Spleen (tissue), 11 donors: ENCODE results near the gene FOXL3. TPM values are rescaled to one million over a fixed set of nuclear protein-coding genes. Genes with fewer than 3 reads are reported as not detected.
A peak's percentile ranks its signal among the peaks of the same experiment; 100 is the strongest.

ENCODE experiments used
- DNase-seq: peaks from one replicate; pipeline ENCODE4 v3.0.0-alpha.2; 2020
- H3K27ac ChIP-seq, 8 donors: fragments of 200-600 bp; sonication (generic) in 7 of 8; 1 replicate in 4 of 8; 2 replicates in 4 of 8; pipeline versions ENCODE4 v1.5.0 to v1.8.0; 2016 to 2021; ENCODE audit warnings: inconsistent platforms in 4 of 8, mild to moderate bottlenecking in 4 of 8, moderate library complexity in 1 of 8
- H3K27me3 ChIP-seq, 7 donors: fragments of 200-600 bp; sonication (generic) in 6 of 7; replicated peaks in 1 of 7; 1 replicate in 4 of 7; 2 replicates in 3 of 7; pipeline versions ENCODE4 v1.5.0 to v1.8.0; 2016 to 2021; ENCODE audit warnings: inconsistent platforms in 3 of 7, mild to moderate bottlenecking in 1 of 7
- H3K36me3 ChIP-seq, 6 donors: fragments of 200-600 bp; sonication (generic) in 5 of 6; 1 replicate in 4 of 6; 2 replicates in 2 of 6; pipeline versions ENCODE4 v1.5.0 to v1.8.0; 2016 to 2021; ENCODE audit warnings: inconsistent platforms in 2 of 6
- H3K4me1 ChIP-seq, 6 donors: fragments of 200-600 bp; sonication (generic) in 5 of 6; 1 replicate in 3 of 6; 2 replicates in 3 of 6; pipeline versions ENCODE4 v1.5.0 to v1.8.0; 2016 to 2021; ENCODE audit warnings: inconsistent platforms in 3 of 6
- H3K4me3 ChIP-seq, 8 donors: fragments of 200-600 bp; sonication (generic) in 7 of 8; 1 replicate in 4 of 8; 2 replicates in 4 of 8; pipeline versions ENCODE4 v1.5.0 to v1.8.0; 2016 to 2021; ENCODE audit warnings: inconsistent platforms in 4 of 8, mild to moderate bottlenecking in 4 of 8, moderate library complexity in 2 of 8
- H3K9me3 ChIP-seq, 8 donors: fragments of 200-600 bp; sonication (generic) in 7 of 8; 1 replicate in 4 of 8; 2 replicates in 4 of 8; pipeline versions ENCODE4 v1.5.0 to v1.8.0; 2016 to 2021; ENCODE audit warnings: inconsistent platforms in 4 of 8
- POLR2A ChIP-seq, 3 donors: fragments of 450-650 bp; IDR thresholded peaks; one replicate each; pipeline ENCODE4 v1.5.1; 2017; ENCODE audit warnings: antibody characterized with exemption in 3 of 3, mild to moderate bottlenecking in 1 of 3
- POLR2AphosphoS5 ChIP-seq, 3 donors: sonication (generic); formaldehyde crosslinking; IDR thresholded peaks; one replicate each; pipeline ENCODE4 v1.5.1; 2017; ENCODE audit warnings: antibody characterized with exemption in 3 of 3
- WGBS, 5 donors: extraction: QIAGEN DNeasy Blood & Tissue Kit in 3 of 5; methylation state at CpG; one replicate each; pipeline versions ENCODE4 v1.1.5 to v1.1.7; 2013 to 2018; 5-methylcytosine and 5-hydroxymethylcytosine counted together
- intact Hi-C: fragments of 100-400 bp; cut with DNase I; formaldehyde crosslinking; loops from one replicate; pipeline ENCODE4 v1.15.0; 2023; ENCODE audit warnings: low total_unique reads
- polyA plus RNA-seq, 3 donors: library from polyadenylated mRNA; stranded (reverse); fragments of 200-250 nt; gene quantifications; one replicate each; pipeline ENCODE4 v1.2.1, GENCODE V29; 2013
- total RNA-seq, 7 donors: library from RNA; depleted of rRNA in 3 of 7; stranded (reverse); fragments of >200 nt in 3 of 7; fragmentation: NEBNext Ultra II Directional in 4 of 7; extraction: Animal tissue kit (Norgen Biotek cat#: 25700) in 4 of 7; gene quantifications; one replicate each; pipeline versions ENCODE4 v1.1.0 to v1.2.1, GENCODE V29; 2016 to 2021
- TF ChIP-seq, protein P1 (sequence below), 11 experiments: fragments of 200-600 bp in 7 of 11; fragments of 450-650 bp in 4 of 11; sonication (generic) in 4 of 11; IDR thresholded peaks in 8 of 11; conservative IDR thresholded peaks in 3 of 11; 1 replicate in 7 of 11; 2 replicates in 4 of 11; pipeline versions ENCODE4 v1.4.0 to v1.8.0; 2016 to 2021; ENCODE audit warnings: antibody characterized with exemption in 11 of 11, inconsistent platforms in 4 of 11, mild to moderate bottlenecking in 1 of 11
- donor health status: healthy with polysubstance abuse.
- donor health status: DM: no; HTN: no; CAD: no; lungs with moderate emphysema.
- donor health status: DM: no; HTN: no; CAD: no.
- donor health status: Bipolar disorder and iron deficiency.
- donor health status: healthy.
- donor health status: DM: no; HTN: no; CAD: no.
- donor health status: DM: yes; HTN: yes; CAD: no.

Gene FOXL3
- total and polyA plus RNA-seq, 10 donors: not detected

DNA sequence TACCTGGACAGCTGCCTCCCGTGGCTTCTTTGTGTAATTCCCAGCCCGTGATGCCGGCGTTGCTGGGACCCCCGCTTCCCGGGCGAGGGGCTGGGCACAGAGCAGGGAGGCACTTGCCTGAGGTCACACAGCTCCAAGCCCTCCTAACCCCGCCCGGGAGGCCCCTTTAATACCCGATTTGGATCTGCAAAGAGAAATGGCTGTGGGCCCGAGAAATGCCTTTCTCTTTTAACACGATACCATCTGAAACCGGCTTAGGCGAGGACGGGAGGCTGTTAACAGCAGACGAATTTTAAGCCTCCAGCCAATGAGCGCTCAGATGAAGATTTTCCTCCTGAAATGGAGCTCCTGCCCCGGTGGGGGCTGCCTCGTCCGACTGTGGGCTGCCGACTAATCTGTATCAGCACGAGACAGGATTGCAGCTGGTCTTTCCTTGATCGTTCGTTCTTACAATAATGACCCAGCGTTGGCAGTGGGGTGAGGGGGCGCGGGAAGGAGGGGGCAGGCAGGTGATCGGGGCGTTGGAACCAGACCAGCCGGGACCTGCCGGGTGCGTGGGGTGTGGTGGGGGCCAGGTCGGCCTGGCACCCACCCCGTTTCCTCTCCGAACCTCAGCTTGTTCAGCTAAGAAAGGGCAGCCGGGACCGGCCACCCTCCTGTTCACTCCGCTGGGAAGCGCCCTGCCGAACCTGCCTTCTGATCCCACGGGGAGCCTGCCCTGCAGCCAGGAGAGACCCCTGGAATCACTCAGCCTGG lies 36.2 kb upstream of the FOXL3 start:
- H3K36me3 ChIP-seq: peaks cover 0 to 78% (median 14%) of the 10 kb centered on the region in 6 donors

DNA sequence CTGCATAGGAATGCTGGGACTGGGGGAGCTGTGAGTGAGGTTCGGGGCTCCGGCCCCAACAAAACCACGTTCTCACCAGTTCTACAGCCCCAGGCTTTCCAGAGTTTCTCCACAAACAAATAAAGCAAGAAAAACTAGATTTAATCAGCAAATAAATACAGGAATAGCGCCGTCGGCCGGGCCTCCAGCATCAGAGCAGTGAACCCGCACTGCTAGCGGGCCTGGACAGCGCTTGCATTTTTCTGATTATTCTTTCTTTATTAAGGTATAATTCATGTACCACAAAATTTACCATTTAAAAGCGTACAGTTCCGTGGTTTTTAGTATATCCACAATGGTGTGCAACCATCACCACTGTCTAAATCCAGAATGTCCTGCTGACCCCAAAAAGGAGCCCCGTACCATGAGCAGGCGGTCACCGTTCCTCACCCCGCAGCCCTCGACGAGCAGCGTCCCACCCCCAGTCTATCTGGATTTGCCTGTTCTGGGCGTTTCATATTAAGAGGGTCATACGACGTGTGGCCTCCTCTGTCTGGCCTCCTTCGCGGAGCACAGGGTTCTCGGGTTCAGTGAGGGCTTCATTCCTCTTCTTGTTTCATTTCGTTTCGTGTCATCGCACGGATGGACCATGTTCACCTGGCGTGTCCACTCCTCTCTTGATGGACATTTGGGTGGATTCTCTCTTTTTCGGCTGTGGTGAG lies 35.5 kb upstream of the FOXL3 start:
- Histone ChIP-seq H3K9me3 (no peaks in the 10 kb centered on the region), H3K27me3 (peaks cover 0 to 3% (median 0%) of the 10 kb centered on the region in 7 donors), H3K4me1 (no peaks in the 10 kb centered on the region), H3K27ac (no peak overlapping the region), H3K36me3 (peaks cover 0 to 77% (median 17%) of the 10 kb centered on the region in 6 donors), H3K4me3 (no peak overlapping the region)
- DNase-seq: no peak
- WGBS, 5 donors: 90 to 97% (median 96%) methylated on average over 31 of the region's 31 CpGs
- no peak for TF ChIP-seq POLR2AphosphoS5 (IDR thresholded peaks at IDR 0.05)
- TF ChIP-seq, protein P1, sequence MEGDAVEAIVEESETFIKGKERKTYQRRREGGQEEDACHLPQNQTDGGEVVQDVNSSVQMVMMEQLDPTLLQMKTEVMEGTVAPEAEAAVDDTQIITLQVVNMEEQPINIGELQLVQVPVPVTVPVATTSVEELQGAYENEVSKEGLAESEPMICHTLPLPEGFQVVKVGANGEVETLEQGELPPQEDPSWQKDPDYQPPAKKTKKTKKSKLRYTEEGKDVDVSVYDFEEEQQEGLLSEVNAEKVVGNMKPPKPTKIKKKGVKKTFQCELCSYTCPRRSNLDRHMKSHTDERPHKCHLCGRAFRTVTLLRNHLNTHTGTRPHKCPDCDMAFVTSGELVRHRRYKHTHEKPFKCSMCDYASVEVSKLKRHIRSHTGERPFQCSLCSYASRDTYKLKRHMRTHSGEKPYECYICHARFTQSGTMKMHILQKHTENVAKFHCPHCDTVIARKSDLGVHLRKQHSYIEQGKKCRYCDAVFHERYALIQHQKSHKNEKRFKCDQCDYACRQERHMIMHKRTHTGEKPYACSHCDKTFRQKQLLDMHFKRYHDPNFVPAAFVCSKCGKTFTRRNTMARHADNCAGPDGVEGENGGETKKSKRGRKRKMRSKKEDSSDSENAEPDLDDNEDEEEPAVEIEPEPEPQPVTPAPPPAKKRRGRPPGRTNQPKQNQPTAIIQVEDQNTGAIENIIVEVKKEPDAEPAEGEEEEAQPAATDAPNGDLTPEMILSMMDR (IDR thresholded peaks at IDR 0.05 in 8 of 11, conservative IDR thresholded peaks at IDR 0.05 in 3 of 11): no peak
- no peak for TF ChIP-seq POLR2A (IDR thresholded peaks at IDR 0.05)
- intact Hi-C loops: no loop called here

More for the DNA sequence above, 36.2 kb upstream of the FOXL3 start:
- Histone ChIP-seq H3K27me3 (peaks cover 0 to 3% (median 0%) of the 10 kb centered on the region in 7 donors), H3K9me3 (no peaks in the 10 kb centered on the region), H3K27ac (no peak overlapping the region), H3K4me1 (no peaks in the 10 kb centered on the region), H3K4me3 (no peak overlapping the region)
- DNase-seq: no peak
- TF ChIP-seq POLR2AphosphoS5 (IDR thresholded peaks at IDR 0.05) (no peak), POLR2A (IDR thresholded peaks at IDR 0.05) (no peak)
- TF ChIP-seq, protein P1 (IDR thresholded peaks at IDR 0.05 in 8 of 11, conservative IDR thresholded peaks at IDR 0.05 in 3 of 11): no peak
- intact Hi-C loops: no loop called here
- WGBS, 5 donors: 91 to 94% (median 94%) methylated on average over 36 to 41 of the region's 41 CpGs

DNA sequence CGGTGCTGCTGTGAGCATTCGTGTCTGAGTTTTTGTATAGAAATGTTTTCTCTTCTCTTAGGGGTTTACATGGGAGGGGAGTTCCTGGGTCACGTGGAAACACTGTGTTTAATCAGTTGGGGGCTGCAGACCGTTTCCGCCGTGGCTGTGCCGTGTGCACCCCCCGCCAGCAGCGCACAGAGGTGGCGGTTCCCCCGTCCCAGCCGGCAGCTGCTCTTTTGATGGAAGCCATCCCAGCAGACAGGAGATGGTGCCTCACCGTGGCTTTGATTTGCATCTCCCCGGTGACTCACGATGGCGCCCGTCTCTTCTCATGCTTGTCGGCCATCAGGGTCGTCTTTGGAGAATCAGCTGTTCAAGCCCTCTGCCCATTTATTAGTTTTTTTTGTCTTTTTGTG lies 34.9 kb upstream of the FOXL3 start:
- Histone ChIP-seq H3K4me1 (no peaks in the 10 kb centered on the region), H3K9me3 (no peaks in the 10 kb centered on the region), H3K4me3 (no peak overlapping the region), H3K27me3 (peaks cover 0 to 3% (median 0%) of the 10 kb centered on the region in 7 donors), H3K36me3 (peaks cover 0 to 77% (median 20%) of the 10 kb centered on the region in 6 donors), H3K27ac (no peak overlapping the region)
- WGBS, 5 donors: 92 to 94% (median 92%) methylated on average over 19 of the region's 19 CpGs
- intact Hi-C loops: no loop called here
- TF ChIP-seq POLR2AphosphoS5 (IDR thresholded peaks at IDR 0.05): no peak
- TF ChIP-seq POLR2A (IDR thresholded peaks at IDR 0.05): no peak
- DNase-seq: no peak

DNA sequence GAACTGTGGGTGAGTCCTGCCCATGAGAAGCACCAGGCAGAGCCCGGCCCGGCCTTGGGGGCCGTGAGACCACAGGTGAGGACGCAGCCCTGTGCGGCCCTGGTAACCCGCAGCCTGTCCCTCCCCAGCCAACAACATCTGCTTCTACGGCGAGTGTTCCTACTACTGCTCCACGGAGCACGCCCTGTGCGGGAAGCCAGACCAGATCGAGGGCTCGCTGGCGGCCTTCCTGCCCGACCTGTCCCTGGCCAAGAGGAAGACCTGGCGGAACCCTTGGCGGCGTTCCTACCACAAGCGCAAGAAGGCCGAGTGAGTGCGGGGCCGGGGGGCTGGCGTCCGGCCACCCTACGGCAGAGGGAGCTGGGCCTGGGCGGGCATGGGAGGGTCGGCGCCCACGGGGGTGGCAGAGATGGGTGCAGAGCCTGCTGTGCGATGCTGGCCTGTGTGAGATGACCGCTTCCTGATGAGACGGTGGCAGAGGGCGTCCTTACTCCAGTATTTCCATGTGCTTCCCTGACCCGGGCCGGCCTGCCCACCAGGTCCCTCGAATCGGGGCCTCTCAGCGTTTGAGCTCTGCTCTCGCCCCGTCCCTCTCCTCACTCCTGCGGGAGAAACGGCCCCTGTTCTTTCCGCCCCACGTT lies 34.1 kb upstream of the FOXL3 start:
- DNase-seq: no peak
- TF ChIP-seq POLR2AphosphoS5 (IDR thresholded peaks at IDR 0.05): peak in 1 of 3 donors; percentile 10
- TF ChIP-seq POLR2A (IDR thresholded peaks at IDR 0.05): no peak
- TF ChIP-seq, protein P1 (IDR thresholded peaks at IDR 0.05 in 8 of 11, conservative IDR thresholded peaks at IDR 0.05 in 3 of 11): no peak
- intact Hi-C loops: no loop called here
- WGBS, 5 donors: 91 to 97% (median 93%) methylated on average over 36 to 44 of the region's 44 CpGs
- H3K4me3 ChIP-seq: no peak overlapping the region
- H3K27ac ChIP-seq: no peak overlapping the region
- peaks cover 0 to 3% (median 0%) of the 10 kb centered on the region in 7 donors for H3K27me3 ChIP-seq
- H3K4me1 ChIP-seq: no peaks in the 10 kb centered on the region
- peaks cover 0 to 77% (median 22%) of the 10 kb centered on the region in 6 donors for H3K36me3 ChIP-seq
- no peaks in the 10 kb centered on the region for H3K9me3 ChIP-seq
